Measurements from ENCODE around the gene C14orf132. TPM values are rescaled to one million over a fixed set of nuclear protein-coding genes. Genes with fewer than 3 reads are reported as not detected.

C14orf132 gene
- total RNA-seq, 4 donors from 2014 or later = 28.3 to 78.3 (median 59.2) TPM

GRCh38 chr14:96103075-96103474 lies 63.9 kb downstream of the C14orf132 start:
- Histone ChIP-seq H3K4me1 (peaks cover 0 to 40% (median 32%) of the 10 kb centered on the region in 4 donors), H3K36me3 (no peaks in the 10 kb centered on the region), H3K27me3 (peaks cover 0 to 12% (median 0%) of the 10 kb centered on the region in 4 donors), H3K9me3 (no peaks in the 10 kb centered on the region), H3K27ac (replicated peaks in 1 of 4) (peak overlapping the region in 3 of 4 donors; percentile 77 to 84 (median 82)), H3K4me3 (no peak overlapping the region)
- intact Hi-C loops (cut with DNase I) = loop anchor here (5.0 to 10.0 kb wide), 2 partner anchors 102 to 324 kb away; partner anchors contain the start of gene BDKRB2
- 88% methylated on average over 2 of the region's 2 CpGs for WGBS
- TF ChIP-seq POLR2AphosphoS5 (IDR thresholded peaks at IDR 0.05) = no peak
- TF ChIP-seq POLR2A (IDR thresholded peaks at IDR 0.05; ENCODE audit: low read depth) = no peak
- no peak for TF ChIP-seq EP300 (IDR thresholded peaks at IDR 0.05)
- no peak for TF ChIP-seq CTCF (IDR thresholded peaks at IDR 0.05)
- no peak for DNase-seq (ENCODE audit: extremely low spot score)

GRCh38 chr14:96103560-96104460 lies 64.6 kb downstream of the C14orf132 start:
- intact Hi-C loops (cut with DNase I) = loop anchor here (5.0 to 10.0 kb wide), 2 partner anchors 101 to 323 kb away; partner anchors contain the start of gene BDKRB2
- TF ChIP-seq EP300 (IDR thresholded peaks at IDR 0.05) (no peak), POLR2A (IDR thresholded peaks at IDR 0.05; ENCODE audit: low read depth) (no peak), POLR2AphosphoS5 (IDR thresholded peaks at IDR 0.05) (no peak)
- H3K36me3 ChIP-seq = no peaks in the 10 kb centered on the region
- no peaks in the 10 kb centered on the region for H3K9me3 ChIP-seq
- peaks cover 0 to 40% (median 32%) of the 10 kb centered on the region in 4 donors for H3K4me1 ChIP-seq
- peaks cover 0 to 5% (median 0%) of the 10 kb centered on the region in 4 donors for H3K27me3 ChIP-seq
- H3K27ac ChIP-seq (replicated peaks in 1 of 4) = peak overlapping the region; percentile 76 to 84 (median 80)
- DNase-seq (ENCODE audit: extremely low spot score) = no peak
- no peak overlapping the region for H3K4me3 ChIP-seq
- 96% methylated on average over 6 of the region's 6 CpGs for WGBS

GRCh38 chr14:96104469-96105057 lies 65.4 kb downstream of the C14orf132 start:
- intact Hi-C loops (cut with DNase I) = loop anchor here (5.0 to 10.0 kb wide), 2 partner anchors 100 to 323 kb away; partner anchors contain the start of gene BDKRB2
- Histone ChIP-seq H3K27me3 (no peaks in the 10 kb centered on the region), H3K4me3 (no peak overlapping the region), H3K9me3 (no peaks in the 10 kb centered on the region), H3K36me3 (no peaks in the 10 kb centered on the region), H3K4me1 (peaks cover 0 to 40% (median 32%) of the 10 kb centered on the region in 4 donors), H3K27ac (replicated peaks in 1 of 4) (peak overlapping the region; percentile 76 to 84 (median 80))
- TF ChIP-seq POLR2AphosphoS5 (IDR thresholded peaks at IDR 0.05) (peak; percentile 92 to 93), POLR2A (IDR thresholded peaks at IDR 0.05; ENCODE audit: low read depth) (no peak), EP300 (IDR thresholded peaks at IDR 0.05) (peak; percentile 92), CTCF (IDR thresholded peaks at IDR 0.05) (peak in 1 of 3 experiments; percentile 15)
- 47% methylated on average over 14 of the region's 19 CpGs for WGBS
- peak; percentile 98 for DNase-seq (ENCODE audit: extremely low spot score)

- no peaks in the 10 kb centered on the region for H3K27me3 ChIP-seq
- H3K4me1 ChIP-seq = peaks cover 0 to 38% (median 31%) of the 10 kb centered on the region in 4 donors
- H3K9me3 ChIP-seq = no peaks in the 10 kb centered on the region
- 76% methylated on average over 13 of the region's 16 CpGs for WGBS
- no peaks in the 10 kb centered on the region for H3K36me3 ChIP-seq
- no peak overlapping the region for H3K4me3 ChIP-seq
- DNase-seq (ENCODE audit: extremely low spot score) = no peak
- intact Hi-C loops (cut with DNase I) = loop anchor here (10.0 kb wide), 1 partner anchor 99 kb away; the partner anchor contains the start of gene BDKRB2
- TF ChIP-seq CTCF (IDR thresholded peaks at IDR 0.05) (no peak), POLR2A (IDR thresholded peaks at IDR 0.05; ENCODE audit: low read depth) (no peak), EP300 (IDR thresholded peaks at IDR 0.05) (no peak), POLR2AphosphoS5 (IDR thresholded peaks at IDR 0.05) (no peak)
- peak overlapping the region; percentile 76 to 84 (median 80) for H3K27ac ChIP-seq (replicated peaks in 1 of 4)
These were observed 66.1 kb downstream of the C14orf132 start for GRCh38 chr14:96105089-96105925.

Measured in esophagus muscularis mucosa (tissue), 4 donors.